DLD1 (cell line): ENCODE data around the gene SNCAIP.
"Not testable (repeated sequence)": the region's sequence is repeated elsewhere in the genome, so short reads cannot be mapped to it uniquely, and the experiment has no call there.

Experiments used
- in situ Hi-C: cut with HindIII; loops from 2 replicates; pipeline ENCODE4 v1.10.0; 2017; ENCODE audit warnings: low sequenced_read_pairs

SNCAIP gene

DNA sequence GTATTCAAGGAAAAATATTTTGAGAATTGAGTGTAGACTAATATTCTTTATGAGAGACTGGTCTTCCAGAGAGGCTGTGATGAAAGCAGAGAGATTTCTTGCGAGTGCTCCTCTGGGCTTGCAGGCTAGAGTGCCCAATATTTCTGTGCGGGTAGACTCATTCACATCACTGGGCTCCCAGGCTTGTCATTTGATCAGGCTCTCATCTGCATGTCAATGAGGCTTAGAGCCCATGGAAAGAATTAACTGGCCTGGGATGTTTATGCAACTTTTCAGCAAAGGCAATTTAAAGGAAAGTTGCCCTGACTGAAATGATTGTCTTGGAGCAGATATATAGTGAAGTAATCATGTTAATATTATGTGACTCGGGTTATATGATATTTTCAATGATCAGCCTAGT, 42.3 kb downstream of the SNCAIP start:
- in situ Hi-C loops: no loop called here

DNA sequence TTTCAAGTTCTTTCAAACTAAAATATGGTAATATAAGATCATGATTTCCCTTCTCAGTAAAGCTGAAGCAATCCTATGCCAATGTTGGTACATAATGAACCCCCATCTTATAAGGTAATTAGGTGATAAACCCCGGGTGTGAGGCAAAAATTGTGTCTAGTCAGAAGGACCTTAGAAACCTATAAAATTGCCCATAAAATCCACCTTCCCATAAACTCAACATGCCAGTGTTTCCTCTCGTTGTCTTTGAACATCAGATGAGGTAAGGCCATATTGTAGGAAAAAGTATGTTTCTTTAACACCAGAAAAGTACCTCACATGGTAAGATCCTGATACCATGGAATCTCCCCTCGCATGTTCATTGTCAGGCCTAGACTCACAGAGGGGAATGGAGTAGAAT, 43.3 kb downstream of the SNCAIP start:
- in situ Hi-C loops: no loop called here

DNA sequence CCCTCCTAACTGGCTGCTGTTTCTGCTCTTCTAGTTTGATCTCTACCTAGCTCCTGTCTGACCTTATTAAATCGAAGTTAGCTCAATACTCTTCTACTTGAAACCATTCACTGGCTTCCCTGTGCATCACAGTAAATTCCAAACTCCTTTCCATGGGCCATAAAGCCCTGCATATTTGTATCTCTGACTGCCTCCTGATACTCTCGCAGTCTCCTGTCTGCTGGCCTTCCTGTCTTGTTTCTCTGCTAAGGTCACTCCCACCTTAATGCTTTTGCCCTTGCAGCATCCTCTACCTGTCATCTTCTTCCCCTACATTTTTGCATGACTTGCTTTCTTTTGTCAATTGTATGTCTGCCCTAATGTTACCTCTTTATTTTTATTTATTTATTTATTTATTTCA, 44.8 kb downstream of the SNCAIP start:
- in situ Hi-C loops: no loop called here

DNA sequence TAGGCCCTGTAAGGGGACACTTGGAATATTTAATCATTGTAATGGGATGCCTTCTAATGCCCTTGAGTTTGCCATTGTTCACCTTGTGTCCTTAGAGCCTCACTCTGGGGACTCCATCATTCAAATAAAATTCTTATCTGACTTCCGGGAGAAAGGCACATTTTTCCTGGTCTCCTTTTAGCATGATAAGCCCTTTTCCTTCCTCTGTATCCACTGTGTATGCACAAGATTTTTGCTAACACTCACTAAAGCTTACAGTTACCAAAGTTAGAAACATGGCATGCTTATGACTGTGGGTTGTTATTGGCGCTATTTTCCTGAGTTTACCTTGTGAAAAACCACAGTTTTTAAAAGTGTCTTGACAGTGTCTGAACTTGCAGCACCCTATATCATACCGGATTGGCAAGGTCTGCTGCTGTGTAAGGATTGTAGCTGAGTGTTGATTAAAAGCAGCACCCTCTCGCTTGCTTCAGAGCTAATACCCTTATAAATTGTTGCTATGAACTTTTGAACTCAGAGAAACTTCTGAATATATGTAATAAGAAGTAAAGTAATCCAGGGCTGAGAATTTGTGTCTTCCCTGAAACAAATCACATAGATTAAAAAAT, 46.4 kb downstream of the SNCAIP start:
- in situ Hi-C loops: no loop called here

DNA sequence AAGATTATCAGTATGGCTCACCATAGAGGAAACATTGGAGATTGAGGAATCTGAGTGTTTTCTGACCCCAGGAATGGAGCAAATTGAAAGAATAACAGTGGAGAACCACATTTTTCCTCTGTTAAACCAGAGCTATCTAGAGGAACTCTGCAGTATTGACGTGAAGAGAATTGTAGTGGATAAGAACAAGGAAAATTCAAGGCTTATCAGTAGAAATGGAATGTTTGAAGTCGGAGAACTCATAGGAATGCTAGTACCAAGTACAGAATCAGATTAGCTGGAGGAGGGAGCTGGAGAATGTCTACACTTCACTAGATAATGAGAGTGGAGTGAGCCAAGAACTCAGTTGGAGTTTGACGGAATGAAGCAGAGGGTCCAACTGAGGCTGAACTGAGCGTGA, 50.3 kb downstream of the SNCAIP start:
- in situ Hi-C loops: no loop called here

DNA sequence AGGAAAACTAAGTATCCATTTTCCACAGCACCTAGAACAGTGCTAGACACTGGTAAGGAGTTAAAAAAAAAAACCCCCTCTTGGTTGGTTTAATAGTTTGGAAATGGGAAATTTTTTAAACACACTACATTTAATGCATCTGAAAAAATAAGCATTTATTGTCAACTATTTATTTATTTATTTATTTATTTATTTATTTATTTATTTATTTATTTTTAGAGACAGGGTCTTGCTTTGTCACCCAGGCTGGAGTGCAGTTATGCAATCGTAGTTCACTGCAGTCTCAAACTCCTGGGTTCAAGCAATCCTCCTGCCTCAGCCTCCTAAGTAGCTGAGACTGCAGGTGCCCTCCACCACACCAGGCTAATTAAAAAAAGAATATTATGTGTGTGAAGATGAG, 51.6 kb downstream of the SNCAIP start:
- in situ Hi-C loops: no loop called here

DNA sequence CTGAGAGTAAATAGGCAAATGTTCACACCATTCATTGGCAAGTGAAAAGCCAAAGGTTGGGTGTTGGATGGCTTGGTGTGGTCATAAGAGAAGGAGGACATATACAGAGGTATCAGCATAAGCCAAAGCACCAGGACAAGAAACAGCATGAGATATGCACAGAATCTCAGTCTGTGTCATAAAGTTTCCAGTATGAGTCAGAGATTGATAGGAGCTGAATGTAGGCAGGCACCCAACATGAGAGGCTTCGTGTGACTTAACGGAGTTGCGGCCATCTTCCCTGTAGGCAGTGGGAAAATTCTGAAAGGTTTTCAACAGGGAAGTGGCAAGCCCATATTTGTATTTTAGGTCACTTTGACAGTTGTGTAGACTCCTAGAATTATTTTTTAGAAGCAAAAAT, 54.5 kb downstream of the SNCAIP start:
- in situ Hi-C loops: no loop called here

DNA sequence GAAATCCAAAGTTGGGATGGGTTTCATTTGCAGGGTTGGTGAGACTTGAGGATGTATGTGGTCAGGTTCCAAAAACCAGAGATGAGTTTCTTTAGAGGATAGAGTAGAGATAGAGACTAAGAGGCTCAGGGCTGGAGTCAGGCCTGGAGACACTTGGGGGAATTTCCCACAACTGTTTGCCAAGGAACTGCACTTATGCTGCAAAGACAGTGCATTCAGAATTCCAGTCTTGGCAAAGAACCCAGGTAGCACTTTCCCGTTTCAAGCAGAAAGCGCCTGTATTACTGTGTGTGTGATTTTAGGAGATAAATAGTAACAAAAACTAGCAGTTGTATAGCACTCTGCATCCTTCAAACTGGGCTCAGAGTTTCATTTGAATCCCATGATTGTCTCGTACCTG, 55.4 kb downstream of the SNCAIP start:
- in situ Hi-C loops: no loop called here

DNA sequence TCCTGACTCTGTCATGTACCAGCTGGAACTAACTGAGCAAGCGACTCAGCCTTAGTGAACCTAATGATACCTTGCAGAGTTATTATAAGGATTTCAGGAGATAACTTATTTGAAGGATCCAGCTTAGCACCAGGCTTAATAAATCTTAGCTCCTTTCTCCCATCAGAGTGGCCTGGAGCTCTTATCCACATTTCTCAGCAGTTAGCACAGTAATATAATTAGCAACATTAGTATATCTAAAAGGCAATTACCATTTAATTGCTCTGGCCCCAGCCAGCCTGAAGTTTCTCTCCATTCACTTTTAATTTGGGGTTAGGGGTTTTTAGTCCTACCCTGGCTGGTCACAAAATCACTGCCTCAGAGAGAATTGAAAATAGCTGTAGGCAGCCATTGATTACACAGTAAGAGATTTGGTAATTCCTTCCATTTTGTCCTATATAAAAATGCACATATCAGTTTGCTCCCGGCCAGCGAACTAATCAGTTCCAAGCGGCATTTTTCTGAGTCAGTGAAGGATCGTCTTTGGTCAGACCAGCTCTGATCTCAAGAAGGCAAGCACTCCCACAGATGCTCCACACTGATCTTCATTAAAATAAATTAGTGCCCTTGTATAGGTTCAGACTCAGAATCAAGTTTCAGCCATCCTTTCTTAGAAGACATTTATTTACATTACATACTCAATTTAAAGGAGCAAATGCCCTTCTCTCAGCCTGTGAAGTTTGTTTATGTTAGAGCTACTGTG, 56.6 kb downstream of the SNCAIP start:
- in situ Hi-C loops: no loop called here

DNA sequence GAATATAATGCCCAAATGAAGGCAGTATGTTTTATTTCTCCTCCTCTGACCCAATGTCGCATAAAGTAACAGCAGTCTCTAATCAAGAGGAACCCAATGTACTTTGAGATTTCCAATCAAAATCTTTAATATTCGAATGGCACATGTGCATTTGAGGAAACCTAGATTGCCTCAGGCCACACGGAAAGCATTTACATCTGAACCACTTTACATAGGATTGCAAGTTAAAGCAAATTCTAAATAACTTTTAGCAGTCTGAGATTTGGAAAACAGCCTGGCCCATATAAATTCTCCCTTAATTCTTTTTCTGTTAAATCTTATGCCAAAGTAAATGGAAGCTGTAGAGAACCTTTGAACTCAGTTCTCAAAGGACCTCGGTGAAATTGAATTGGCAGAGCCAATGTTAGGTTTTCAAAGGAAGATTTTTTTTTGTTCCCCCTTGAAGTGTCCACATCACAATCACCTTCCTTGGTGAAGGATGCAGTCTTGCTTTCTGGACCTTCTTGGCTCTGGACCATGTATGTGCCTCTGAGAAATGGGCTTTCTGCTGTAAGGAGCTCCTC, 57.3 kb downstream of the SNCAIP start:
- in situ Hi-C loops: no loop called here

DNA sequence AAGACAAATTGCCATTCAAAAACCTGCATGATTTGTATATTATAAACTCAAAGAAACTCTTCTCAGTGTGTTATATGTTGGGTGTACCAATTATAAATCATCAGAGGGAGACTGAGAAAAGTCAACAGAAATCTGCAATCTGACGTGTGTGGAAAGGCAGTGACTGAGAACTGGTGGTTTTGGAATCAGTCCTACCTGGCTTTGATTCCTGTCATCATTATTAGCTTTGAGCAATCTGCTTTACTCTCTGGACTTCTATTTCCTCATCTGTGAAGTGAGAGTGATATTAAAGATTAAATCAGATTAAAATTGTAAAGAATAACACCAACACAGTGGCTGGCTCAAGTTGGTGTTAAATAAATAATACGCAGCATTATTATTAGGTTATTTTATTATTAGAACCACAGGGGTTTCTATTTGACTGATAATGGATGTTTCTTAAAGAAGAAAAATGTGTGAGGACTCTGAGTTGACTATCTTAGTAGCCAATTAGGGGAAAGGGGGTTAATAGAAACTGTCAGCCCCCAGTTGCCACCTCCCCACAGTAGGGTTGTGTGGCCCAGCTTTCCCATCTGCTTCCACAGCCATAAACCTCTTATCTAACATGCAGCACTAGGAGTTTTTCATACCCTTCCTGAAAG, 59.6 kb downstream of the SNCAIP start:
- in situ Hi-C loops: loop anchor here (5.0 kb wide), 1 partner anchor 36 kb away; no protein-coding TSS in a partner anchor

DNA sequence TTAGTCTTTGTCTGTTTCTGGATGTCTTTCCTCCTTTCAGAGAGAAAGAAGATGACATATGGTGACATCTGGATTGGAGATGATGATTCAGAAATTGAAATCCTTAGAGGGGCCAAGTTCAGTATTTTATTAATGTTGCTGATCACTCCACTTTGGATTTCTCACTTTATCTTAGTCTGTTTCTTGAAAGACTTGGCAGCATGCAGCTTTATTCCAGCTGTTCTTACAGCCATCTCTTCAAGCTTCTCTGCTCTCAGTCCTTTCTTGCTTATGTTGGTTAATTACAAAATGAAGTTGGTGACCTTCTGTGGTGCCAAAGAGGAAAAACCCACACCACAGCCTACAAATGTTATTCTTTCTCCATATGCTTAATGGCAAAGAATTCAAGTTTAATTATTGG, 62.1 kb downstream of the SNCAIP start:
- in situ Hi-C loops: loop anchor here (5.0 kb wide), 1 partner anchor 33 kb away; no protein-coding TSS in a partner anchor

DNA sequence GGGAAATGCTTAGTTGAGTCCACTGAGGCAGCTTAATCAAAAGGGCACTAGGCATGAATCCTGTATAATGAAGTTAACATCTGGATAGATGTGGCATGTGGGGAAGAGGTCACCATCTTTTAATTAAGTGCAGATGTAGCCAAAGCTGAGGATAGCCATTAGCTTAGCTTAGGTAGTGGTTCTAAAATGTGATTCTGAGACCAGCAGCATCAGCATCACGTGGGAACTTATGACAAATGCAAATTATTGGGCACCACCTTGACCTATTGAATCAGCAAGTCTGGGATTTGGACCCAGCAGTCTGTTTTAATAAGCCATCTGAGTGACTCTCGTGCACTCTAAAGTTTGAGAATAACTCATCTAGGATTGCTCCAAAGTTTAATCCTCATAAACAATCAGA, 63.8 kb downstream of the SNCAIP start:
- in situ Hi-C loops: no loop called here

DNA sequence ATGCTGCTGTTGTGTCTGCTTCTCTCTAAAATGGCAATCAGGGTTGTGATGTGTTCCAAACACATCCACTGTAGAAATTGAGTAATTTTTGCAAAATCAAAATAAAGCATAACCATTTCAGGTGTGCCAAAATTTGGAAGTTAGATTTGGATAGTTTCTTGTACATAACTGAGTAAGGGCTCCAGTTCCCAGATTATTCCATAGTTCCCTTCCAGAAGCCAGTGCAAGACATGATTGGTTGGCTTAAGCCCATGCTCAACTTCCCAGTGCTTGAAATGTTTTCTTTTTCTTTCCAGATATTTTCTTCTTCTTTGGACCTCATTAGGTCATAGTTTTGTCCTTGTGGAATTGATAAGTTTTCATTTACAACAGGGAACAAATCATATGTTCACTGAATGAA, 64.2 kb downstream of the SNCAIP start:
- in situ Hi-C loops: no loop called here

DNA sequence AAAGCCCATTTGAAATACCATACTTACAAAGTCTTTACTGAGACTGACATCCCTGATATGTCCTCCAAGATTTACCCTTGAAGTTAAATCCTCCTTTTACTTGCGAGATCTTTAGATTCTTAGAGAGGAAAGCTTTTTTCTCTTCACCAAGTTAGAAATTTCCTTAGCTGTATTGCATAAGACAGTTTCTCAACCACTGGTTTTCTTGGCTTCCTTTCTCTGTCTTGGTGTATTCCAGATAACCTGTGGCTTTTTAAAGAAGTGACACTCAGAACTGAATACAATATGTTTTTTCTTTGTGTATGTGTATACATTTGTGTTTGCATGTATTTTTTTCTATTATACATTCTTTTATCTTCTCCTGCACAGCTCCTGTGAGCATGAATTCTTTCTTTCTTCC, 65.0 kb downstream of the SNCAIP start:
- in situ Hi-C loops: no loop called here

DNA sequence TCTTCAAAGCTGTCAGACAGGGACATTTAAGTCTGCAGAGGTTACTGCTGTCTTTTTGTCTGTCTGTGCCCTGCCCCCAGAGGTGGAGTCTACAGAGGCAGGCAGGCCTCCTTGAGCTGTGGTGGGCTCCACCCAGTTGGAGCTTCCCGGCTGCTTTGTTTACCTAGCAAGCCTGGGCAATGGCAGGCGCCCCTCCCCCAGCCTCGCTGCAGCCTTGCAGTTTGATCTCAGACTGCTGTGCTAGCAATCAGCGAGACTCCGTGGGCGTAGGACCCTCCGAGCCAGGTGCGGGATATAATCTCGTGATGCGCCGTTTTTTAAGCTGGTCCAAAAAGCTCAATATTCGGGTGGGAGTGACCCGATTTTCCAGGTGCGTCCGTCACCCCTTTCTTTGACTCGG, 70.9 kb downstream of the SNCAIP start:
- in situ Hi-C loops: not testable (repeated sequence)

DNA sequence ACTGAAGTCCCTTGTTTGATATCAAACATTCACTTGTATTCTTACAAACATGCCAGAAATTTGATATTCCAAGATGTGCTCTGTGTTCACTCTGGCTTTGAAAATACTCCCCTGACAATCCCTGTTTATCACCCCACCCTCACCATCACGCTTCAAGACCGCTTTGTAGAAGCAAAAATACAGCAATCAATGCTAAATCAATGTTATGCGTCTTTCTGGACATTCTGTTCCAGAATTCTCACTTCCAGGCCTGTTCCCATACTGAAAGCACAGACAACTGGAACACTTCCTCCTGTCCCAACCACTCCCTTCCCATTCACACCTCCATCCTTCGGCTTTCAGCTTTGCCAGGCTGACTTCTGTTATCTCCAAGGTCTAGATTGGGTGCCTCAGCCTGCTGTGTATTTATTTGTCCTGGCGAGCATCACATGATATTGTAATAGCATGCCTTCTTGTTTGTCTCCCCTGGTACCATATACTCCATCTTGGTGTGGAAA, 72.8 kb downstream of the SNCAIP start:
- in situ Hi-C loops: no loop called here

DNA sequence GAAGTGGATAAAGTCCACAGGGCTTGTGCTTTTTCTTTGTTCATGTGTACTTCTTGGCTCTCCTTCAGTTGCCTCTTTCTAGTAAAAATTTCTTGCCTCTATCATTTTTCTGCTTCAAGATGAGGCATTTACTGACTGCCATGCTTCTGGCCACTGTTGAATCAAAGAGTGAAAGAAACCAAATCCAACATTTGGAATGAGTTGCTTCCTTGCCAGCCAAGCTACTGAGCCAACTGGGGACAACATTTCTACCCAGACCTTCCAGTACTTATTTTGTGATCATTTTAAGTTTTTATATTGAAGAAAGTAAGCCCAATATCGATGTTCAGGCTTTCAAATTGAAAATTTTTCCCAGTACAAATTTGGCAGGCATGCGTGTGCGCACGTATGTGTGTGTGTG, 73.2 kb downstream of the SNCAIP start:
- in situ Hi-C loops: no loop called here

DNA sequence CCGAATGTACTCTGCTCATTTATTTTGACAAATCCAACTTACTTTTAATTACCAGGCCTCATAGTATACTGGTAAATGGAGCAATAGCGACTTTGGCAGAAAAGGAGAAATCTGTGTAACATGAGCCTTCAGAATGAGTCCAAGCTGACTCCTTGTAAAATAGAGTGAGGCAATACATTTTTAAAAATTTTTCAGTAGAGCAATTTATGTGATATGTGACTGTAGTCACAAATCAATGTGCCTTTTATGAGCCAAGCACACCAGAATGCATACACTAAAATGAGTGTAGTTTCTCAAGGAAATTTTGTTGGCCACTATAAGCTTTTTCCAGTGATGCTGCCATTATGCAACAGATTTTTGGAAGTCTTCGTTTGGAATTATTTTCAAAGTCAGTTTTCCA, 73.8 kb downstream of the SNCAIP start:
- in situ Hi-C loops: no loop called here

DNA sequence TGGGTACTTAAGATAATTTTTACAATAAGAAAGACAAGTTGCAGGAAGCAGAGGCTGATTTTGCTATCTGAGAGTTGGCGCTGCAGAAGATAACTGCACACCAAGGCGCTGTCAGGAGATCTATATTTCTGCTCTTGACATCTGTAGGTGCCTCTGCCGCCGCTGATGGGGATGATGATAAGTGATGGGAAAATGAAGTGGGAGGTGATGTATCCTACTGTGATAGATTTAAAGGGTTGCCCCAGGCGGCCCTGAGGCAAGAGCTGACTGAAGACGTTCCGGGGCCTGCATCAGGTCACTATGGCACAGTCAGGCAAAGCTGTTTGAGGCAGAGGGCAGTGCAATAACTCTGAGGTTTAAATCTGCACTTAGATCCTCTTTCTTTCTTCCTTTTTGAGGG, 78.1 kb downstream of the SNCAIP start:
- in situ Hi-C loops: no loop called here

DNA sequence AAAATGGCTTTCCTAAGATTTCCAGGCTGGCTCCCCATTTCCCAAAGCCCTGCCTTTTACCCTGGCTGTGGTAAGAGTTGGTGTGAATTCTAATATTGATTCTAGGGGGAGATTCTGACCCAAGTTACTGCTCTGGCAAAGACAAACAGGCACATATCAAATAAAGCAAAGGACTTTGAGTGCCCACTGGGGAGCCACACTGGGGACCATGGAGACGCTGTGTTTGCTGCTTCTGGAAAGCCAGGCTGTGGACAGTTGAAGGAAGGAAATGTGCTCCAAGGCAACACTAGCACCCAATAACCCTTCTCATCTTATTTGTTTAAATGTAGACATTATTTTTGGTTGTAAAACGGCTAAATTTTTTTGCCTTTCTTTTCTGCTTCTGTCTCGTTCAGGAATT, 78.7 kb downstream of the SNCAIP start:
- in situ Hi-C loops: no loop called here

DNA sequence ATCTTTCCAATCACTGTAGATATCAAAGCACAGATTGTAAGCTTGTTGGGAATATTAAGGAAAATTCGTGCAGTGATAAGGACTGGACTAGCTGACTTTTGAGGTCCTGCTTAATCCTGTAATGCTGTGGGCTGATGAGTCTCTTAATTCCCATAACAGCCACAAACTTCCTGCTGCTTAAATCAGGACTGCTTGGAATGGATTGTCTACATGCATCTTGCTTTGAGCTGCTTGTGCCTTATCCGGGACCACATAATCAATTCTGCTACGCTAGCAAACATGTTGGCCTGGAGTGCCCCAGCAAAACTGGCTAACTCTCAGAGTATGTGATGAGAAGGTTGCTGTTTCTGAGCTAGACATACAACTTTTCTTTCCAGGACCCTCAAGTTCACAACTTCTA, 79.6 kb downstream of the SNCAIP start:
- in situ Hi-C loops: no loop called here
